Heart right ventricle (tissue), 16 donors: ENCODE data around the gene ACYP2. TPM values are rescaled to one million over a fixed set of nuclear protein-coding genes. Genes with fewer than 3 reads are reported as not detected.

Experiments used
- ATAC-seq, 8 donors: fragments of 200-7000 bp; cut with Tn5 transposase; one replicate each; pipeline ENCODE4 v1.9.1; 2020; ENCODE audit warnings: mild to moderate bottlenecking in 8 of 8, moderate library complexity in 8 of 8, moderate number of reproducible peaks in 1 of 8
- DNase-seq, 2 donors: peaks; one replicate each; pipeline ENCODE4 v3.0.0-alpha.2; 2020
- H3K27ac ChIP-seq, 10 donors: fragments of 200-600 bp; sonication (generic) in 2 of 10; one replicate each; pipeline versions ENCODE4 v1.5.0 to v1.8.0; 2020 to 2022; ENCODE audit warnings: mild to moderate bottlenecking in 3 of 10
- H3K27me3 ChIP-seq, 7 donors: fragments of 200-600 bp; one replicate each; pipeline ENCODE4 v1.8.0; 2021 to 2022; ENCODE audit warnings: mild to moderate bottlenecking in 2 of 7
- H3K36me3 ChIP-seq, 9 donors: fragments of 200-600 bp; sonication (generic) in 1 of 9; one replicate each; pipeline versions ENCODE4 v1.5.0 to v1.8.0; 2020 to 2022; ENCODE audit warnings: mild to moderate bottlenecking in 2 of 9
- H3K4me1 ChIP-seq, 9 donors: fragments of 200-600 bp; sonication (generic) in 1 of 9; one replicate each; pipeline versions ENCODE4 v1.5.0 to v1.8.0; 2020 to 2022; ENCODE audit warnings: mild to moderate bottlenecking in 4 of 9
- H3K4me3 ChIP-seq, 10 donors: fragments of 200-600 bp; sonication (generic) in 2 of 10; one replicate each; pipeline versions ENCODE4 v1.5.0 to v1.8.0; 2020 to 2022; ENCODE audit warnings: mild to moderate bottlenecking in 7 of 10, moderate library complexity in 2 of 10
- H3K9me3 ChIP-seq, 11 donors: fragments of 200-600 bp in 10 of 11; sonication (generic) in 2 of 11; one replicate each; pipeline versions ENCODE4 v1.5.0 to v1.8.0; 2013 to 2022; ENCODE audit warnings: mild to moderate bottlenecking in 2 of 11, control low read depth in 1 of 11, moderate library complexity in 1 of 11
- CTCF ChIP-seq, 9 donors: fragments of 200-600 bp; sonication (generic) in 2 of 9; IDR thresholded peaks; one replicate each; pipeline versions ENCODE4 v1.5.0 to v1.8.0; 2021 to 2022; ENCODE audit warnings: antibody characterized with exemption in 9 of 9, mild to moderate bottlenecking in 5 of 9, moderate library complexity in 1 of 9
- WGBS, 2 donors: extraction: QIAGEN DNeasy Blood & Tissue Kit; methylation state at CpG; one replicate each; pipeline ENCODE4 v1.1.7; 2013; ENCODE audit warnings: inconsistent platforms in 1 of 2; 5-methylcytosine and 5-hydroxymethylcytosine counted together
- intact Hi-C, 10 donors: fragments of 100-400 bp; cut with DNase I; formaldehyde crosslinking; loops; one replicate each; pipeline versions ENCODE4 v1.11.1 to v1.14.2; 2022
- polyA plus RNA-seq, 2 donors: library from polyadenylated mRNA; stranded (reverse); fragments of 200-250 nt; gene quantifications; one replicate each; pipeline ENCODE4 v1.2.3, GENCODE V29; 2013
- total RNA-seq, 10 donors: library from RNA; stranded (reverse); fragmentation: NEBNext Ultra II Directional in 3 of 10; extraction: Animal tissue kit (Norgen Biotek cat#: 25700) in 3 of 10; gene quantifications; one replicate each; pipeline versions ENCODE4 v1.2.1 to v1.2.4, GENCODE V29; 2021 to 2023
- donor health status: Arrhythmogenic right ventricular cardiomyopathy.
- donor health status: ischemic (EF 13 %, LVEDD 7.1; RV severe dilation, severe dysfunction).
- donor health status: healthy with polysubstance abuse.
- donor health status: DM: no; HTN: yes; CAD: no.
- donor health status: DM: no; HTN: no; CAD: no.
- donor health status: ischemic (EF 25% LVEDD 6.9; RV normal size, moderate dysfunction).
- donor health status: ischemic (EF 25% LVEDD 5.7; RV mildly dilated, moderate dysfunction).
- donor health status: healthy.
- donor health status: DM: yes; HTN: yes; CAD: no.
- donor health status: Ischemic cardiomyopathy.
- donor health status: ischemic (EF 35%, LVEDD 5.7; RV mildly dilated, moderate dysfunction).
- donor health status: nonischemic (EF 11% LVEDD 7.7; RV severe dilation, severe dysfunction).
- donor health status: DM: yes; HTN: yes; CAD: no.
- donor health status: PGD.
- donor health status: ischemic (EF 29% LVEDD 5.4; RV normal size, mild dysfunction).
- donor health status: nonischemic (EF 23%, LVEDD 6.1; RV moderate dilation, normal function).

The ACYP2 gene
- total and polyA plus RNA-seq, 12 donors, result 45.7 to 87.1 (median 74.3) TPM

- Histone ChIP-seq H3K27ac (peak overlapping the region; percentile 75 to 97 (median 92)), H3K27me3 (peaks cover 0 to 7% (median 0%) of the 10 kb centered on the region in 7 donors), H3K4me3 (peak overlapping the region in 8 of 10 donors; percentile 22 to 74 (median 62)), H3K4me1 (peaks cover 0 to 22% (median 19%) of the 10 kb centered on the region in 9 donors), H3K36me3 (no peaks in the 10 kb centered on the region), H3K9me3 (peaks cover 0 to 11% (median 7%) of the 10 kb centered on the region in 11 donors)
- no peak for ATAC-seq
- DNase-seq, result no peak
- intact Hi-C loops, result loop anchor here in 8 of 10 donors (2.0 to 10.0 kb wide), 9 partner anchors 55 to 375 kb away; partner anchors contain the start of gene SPTBN1 (in 4 of the 8)
- peak in 1 of 9 donors; percentile 5 for TF ChIP-seq CTCF (IDR thresholded peaks at IDR 0.05)
- whole genome bisulfite sequencing, 2 donors, result 20 to 24% methylated on average over 5 of the region's 5 CpGs
These were observed 214.2 kb downstream of the ACYP2 start for GRCh38 chr2:54329482-54330161.

GRCh38 chr2:54330162-54330925 is 214.9 kb downstream of the ACYP2 start:
- WGBS, 2 donors, result 0 to 1% methylated on average over 50 of the region's 50 CpGs
- H3K9me3 ChIP-seq, result peaks cover 0 to 3% (median 0%) of the 10 kb centered on the region in 11 donors
- no peak for TF ChIP-seq CTCF (IDR thresholded peaks at IDR 0.05)

GRCh38 chr2:54330926-54331835 is 215.8 kb downstream of the ACYP2 start:
- 39 to 43% methylated on average over 17 of the region's 17 CpGs for WGBS, 2 donors
- H3K27me3 ChIP-seq, result peaks cover 0 to 7% (median 0%) of the 10 kb centered on the region in 7 donors
- peak overlapping the region; percentile 9 to 74 (median 62) for H3K4me3 ChIP-seq
- peak in 2 of 9 donors; percentile 16 to 23 for TF ChIP-seq CTCF (IDR thresholded peaks at IDR 0.05)
- no peaks in the 10 kb centered on the region for H3K36me3 ChIP-seq
- ATAC-seq, result peak in 2 of 8 donors; percentile 3 to 4
- H3K9me3 ChIP-seq, result no peaks in the 10 kb centered on the region
- H3K27ac ChIP-seq, result peak overlapping the region; percentile 36 to 97 (median 92)
- DNase-seq, result no peak
- H3K4me1 ChIP-seq, result peaks cover 2 to 34% (median 24%) of the 10 kb centered on the region in 9 donors
- intact Hi-C loops, result loop anchor here in 6 of 10 donors (2.0 to 10.0 kb wide), 7 partner anchors 54 to 371 kb away; partner anchors contain the start of gene SPTBN1 (in 4 of the 6)

More at GRCh38 chr2:54330162-54330925, 214.9 kb downstream of the ACYP2 start:
- DNase-seq (peak; percentile 98), ATAC-seq (peak; percentile 98 to 99 (median 99))
- intact Hi-C loops, result loop anchor here in 6 of 10 donors (2.0 to 10.0 kb wide), 7 partner anchors 54 to 372 kb away; partner anchors contain the start of gene SPTBN1 (in 4 of the 6)
- Histone ChIP-seq H3K36me3 (no peaks in the 10 kb centered on the region), H3K4me1 (peaks cover 2 to 26% (median 19%) of the 10 kb centered on the region in 9 donors), H3K27ac (peak overlapping the region; percentile 75 to 97 (median 92)), H3K4me3 (peak overlapping the region; percentile 9 to 74 (median 62)), H3K27me3 (peaks cover 0 to 7% (median 0%) of the 10 kb centered on the region in 7 donors)
